ENCODE data around the gene SPEN.

GRCh38 chr1:15936025-15936424, 88.5 kb downstream of the SPEN start:
- TF ChIP-seq CREB1 (IDR thresholded peaks at IDR 0.05; ENCODE audit: low read depth) (no peak), MAX (IDR thresholded peaks at IDR 0.05) (no peak), EP300 (IDR thresholded peaks at IDR 0.05; ENCODE audit: borderline replicate concordance) (no peak), TAF1 (IDR thresholded peaks at IDR 0.05; ENCODE audit: low read depth) (no peak), EGR1 (IDR thresholded peaks at IDR 0.05) (no peak), ZBTB7A (IDR thresholded peaks at IDR 0.05; ENCODE audit: low read depth) (no peak), USF1 (IDR thresholded peaks at IDR 0.05) (no peak)
- TF ChIP-seq, protein P1, sequence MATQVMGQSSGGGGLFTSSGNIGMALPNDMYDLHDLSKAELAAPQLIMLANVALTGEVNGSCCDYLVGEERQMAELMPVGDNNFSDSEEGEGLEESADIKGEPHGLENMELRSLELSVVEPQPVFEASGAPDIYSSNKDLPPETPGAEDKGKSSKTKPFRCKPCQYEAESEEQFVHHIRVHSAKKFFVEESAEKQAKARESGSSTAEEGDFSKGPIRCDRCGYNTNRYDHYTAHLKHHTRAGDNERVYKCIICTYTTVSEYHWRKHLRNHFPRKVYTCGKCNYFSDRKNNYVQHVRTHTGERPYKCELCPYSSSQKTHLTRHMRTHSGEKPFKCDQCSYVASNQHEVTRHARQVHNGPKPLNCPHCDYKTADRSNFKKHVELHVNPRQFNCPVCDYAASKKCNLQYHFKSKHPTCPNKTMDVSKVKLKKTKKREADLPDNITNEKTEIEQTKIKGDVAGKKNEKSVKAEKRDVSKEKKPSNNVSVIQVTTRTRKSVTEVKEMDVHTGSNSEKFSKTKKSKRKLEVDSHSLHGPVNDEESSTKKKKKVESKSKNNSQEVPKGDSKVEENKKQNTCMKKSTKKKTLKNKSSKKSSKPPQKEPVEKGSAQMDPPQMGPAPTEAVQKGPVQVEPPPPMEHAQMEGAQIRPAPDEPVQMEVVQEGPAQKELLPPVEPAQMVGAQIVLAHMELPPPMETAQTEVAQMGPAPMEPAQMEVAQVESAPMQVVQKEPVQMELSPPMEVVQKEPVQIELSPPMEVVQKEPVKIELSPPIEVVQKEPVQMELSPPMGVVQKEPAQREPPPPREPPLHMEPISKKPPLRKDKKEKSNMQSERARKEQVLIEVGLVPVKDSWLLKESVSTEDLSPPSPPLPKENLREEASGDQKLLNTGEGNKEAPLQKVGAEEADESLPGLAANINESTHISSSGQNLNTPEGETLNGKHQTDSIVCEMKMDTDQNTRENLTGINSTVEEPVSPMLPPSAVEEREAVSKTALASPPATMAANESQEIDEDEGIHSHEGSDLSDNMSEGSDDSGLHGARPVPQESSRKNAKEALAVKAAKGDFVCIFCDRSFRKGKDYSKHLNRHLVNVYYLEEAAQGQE (IDR thresholded peaks at IDR 0.05; ENCODE audit: low read depth): no peak

All from Ishikawa (cell line).